CD8-positive, alpha-beta memory T cell (primary cell): ENCODE results near the gene KRT13. TPM values are rescaled to one million over a fixed set of nuclear protein-coding genes. Genes with fewer than 3 reads are reported as not detected.

Experiments used
- CTCF ChIA-PET: fragments of 350-600 bp; sonication (Branson Sonifier 250); formaldehyde crosslinking; loops from one replicate; lab custom pipeline; 2021; ENCODE audit warnings: antibody characterized with exemption; lab: Charles Lee
- POLR2A ChIA-PET: fragments of 350-600 bp; sonication (Branson Sonifier 250); formaldehyde crosslinking; loops from one replicate; lab custom pipeline; 2021; ENCODE audit warnings: antibody characterized with exemption; lab: Charles Lee
- DNase-seq, 5 donors: peaks; one replicate each; pipeline versions ENCODE4 v3.0.0 to v3.0.0-alpha.2; 2020 to 2022; ENCODE audit warnings: mixed read lengths in 1 of 5
- H3K27ac ChIP-seq: one replicate; pipeline ENCODE4 v1.7.0; 2013; ENCODE audit warnings: low read depth, mild to moderate bottlenecking, low read length, moderate library complexity
- H3K27me3 ChIP-seq: 2 replicates; pipeline ENCODE4 v1.7.0; 2013; ENCODE audit warnings: low read length, mild to moderate bottlenecking; ENCODE audit not compliant: insufficient read depth, poor library complexity, severe bottlenecking
- H3K36me3 ChIP-seq: 2 replicates; pipeline ENCODE4 v1.7.0; 2013; ENCODE audit warnings: mild to moderate bottlenecking, low read length, moderate library complexity; ENCODE audit not compliant: insufficient read depth
- H3K4me1 ChIP-seq: 2 replicates; pipeline ENCODE4 v1.7.0; 2013; ENCODE audit warnings: mild to moderate bottlenecking, low read length, moderate library complexity; ENCODE audit not compliant: insufficient read depth
- H3K4me3 ChIP-seq: 2 replicates; pipeline ENCODE4 v1.7.0; 2013; ENCODE audit warnings: mild to moderate bottlenecking, low read length
- H3K9me3 ChIP-seq: 2 replicates; pipeline ENCODE4 v1.7.0; 2013; ENCODE audit warnings: mild to moderate bottlenecking, low read length
- H3K27ac Mint-ChIP-seq, 8 donors: one replicate each; pipeline ENCODE4 v1.8.0; 2020 to 2021; ENCODE audit warnings: mixed read lengths in 8 of 8, mild to moderate bottlenecking in 6 of 8, inconsistent platforms in 3 of 8, moderate library complexity in 3 of 8
- H3K27me3 Mint-ChIP-seq, 2 donors: one replicate each; pipeline ENCODE4 v1.8.0; 2020 to 2021; ENCODE audit warnings: mixed read lengths in 2 of 2, mild to moderate bottlenecking in 1 of 2, moderate library complexity in 1 of 2
- H3K36me3 Mint-ChIP-seq, 3 donors: one replicate each; pipeline ENCODE4 v1.8.0; 2020 to 2021; ENCODE audit warnings: mixed read lengths in 3 of 3, inconsistent platforms in 1 of 3, mild to moderate bottlenecking in 1 of 3
- H3K4me1 Mint-ChIP-seq, 3 donors: one replicate each; pipeline ENCODE4 v1.8.0; 2020 to 2021; ENCODE audit warnings: mixed read lengths in 3 of 3, inconsistent platforms in 1 of 3, mild to moderate bottlenecking in 1 of 3
- H3K4me3 Mint-ChIP-seq, 7 donors: one replicate each; pipeline ENCODE4 v1.8.0; 2020 to 2021; ENCODE audit warnings: mixed read lengths in 7 of 7, mild to moderate bottlenecking in 6 of 7, moderate library complexity in 4 of 7, inconsistent platforms in 2 of 7
- H3K9me3 Mint-ChIP-seq, 5 donors: one replicate each; pipeline ENCODE4 v1.8.0; 2020 to 2022; ENCODE audit warnings: mixed read lengths in 5 of 5, mild to moderate bottlenecking in 3 of 5, moderate library complexity in 2 of 5, inconsistent platforms in 1 of 5
- polyA plus RNA-seq: library from polyadenylated mRNA; unstranded; fragments of 300-500 nt; fragmentation: Illumina TruSeq; gene quantifications from one replicate; pipeline ENCODE4 v1.2.3, GENCODE V29; 2021
- total RNA-seq, 2 experiments: library from RNA; stranded (reverse); gene quantifications; one replicate each; pipeline ENCODE4 v1.2.3, GENCODE V29; 2021

KRT13 gene
- total and polyA plus RNA-seq, 3 experiments from 2014 or later: not detected

DNA sequence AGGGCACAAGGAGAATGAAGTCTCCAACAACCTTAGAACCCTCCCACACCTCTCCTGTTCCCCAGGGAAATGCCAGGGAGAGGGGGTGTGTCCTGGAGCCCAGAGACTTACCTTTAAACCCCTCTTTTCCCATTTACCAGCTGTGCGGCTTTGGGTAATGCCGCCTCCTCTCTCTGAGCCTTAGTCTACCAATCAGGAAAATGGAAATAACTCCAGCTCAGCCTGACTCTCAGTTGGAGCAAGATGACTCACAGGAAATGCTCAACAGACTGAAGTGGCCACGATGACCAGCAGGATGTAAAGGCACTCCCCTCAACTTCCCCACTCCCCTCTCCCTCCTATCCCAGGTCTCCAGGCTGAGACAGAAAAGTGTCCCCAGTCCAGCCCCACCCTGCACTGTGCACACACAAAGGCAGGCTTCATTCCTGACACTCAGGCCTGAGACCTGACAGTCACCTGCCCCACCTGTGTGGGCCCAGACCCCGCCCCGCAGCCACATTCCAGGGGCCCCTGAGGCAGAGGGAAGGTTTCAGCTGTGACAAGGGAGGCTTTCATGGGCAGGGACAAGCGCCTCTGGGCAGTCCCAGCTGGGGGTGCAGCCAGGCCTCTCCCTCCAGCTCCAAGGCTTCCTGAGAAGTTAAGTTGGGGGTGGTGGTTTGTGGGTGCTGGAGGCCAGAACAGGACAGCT lies 16.3 kb upstream of the KRT13 start:
- CTCF ChIA-PET: interaction anchor here (0.7 to 1.1 kb wide), 2 partner anchors 27 to 28 kb away, joined by 3 read pairs; no protein-coding TSS in a partner anchor
- no peak overlapping the region for H3K27ac Mint-ChIP-seq

DNA sequence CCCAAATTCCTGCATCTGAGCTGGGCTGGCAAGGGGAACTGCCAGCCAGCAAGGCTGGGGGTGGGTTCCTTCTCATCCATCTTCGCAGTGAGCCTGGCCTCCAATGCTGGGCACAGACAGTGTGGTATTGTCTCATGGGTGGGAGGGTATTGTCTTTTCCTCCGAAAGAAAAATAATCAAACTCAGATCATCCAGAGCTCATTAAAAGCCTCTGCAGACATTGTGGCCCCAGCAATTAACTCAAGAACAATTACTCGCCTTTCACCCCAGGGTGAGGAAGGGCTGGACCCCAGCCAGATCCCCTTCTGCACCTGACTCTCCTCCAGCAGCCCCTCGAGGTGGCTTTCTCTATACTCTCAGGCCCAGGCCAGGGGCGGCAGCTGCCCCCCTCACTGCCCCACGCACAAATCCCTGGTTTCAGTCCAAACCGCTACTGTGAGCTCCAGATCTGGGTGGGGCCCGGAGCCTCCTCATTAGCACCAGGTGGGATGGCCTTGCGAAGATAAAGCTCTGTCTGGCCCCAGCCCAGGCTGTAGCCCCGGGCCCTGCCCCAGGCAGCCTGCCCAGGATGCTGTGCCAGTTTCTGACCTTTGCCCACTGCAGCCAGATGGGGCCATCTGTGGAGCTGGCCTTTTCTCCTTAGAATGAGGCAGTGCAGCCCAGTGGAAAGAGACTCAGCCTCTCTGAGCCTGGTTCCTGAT lies 15.6 kb upstream of the KRT13 start:
- no peaks in the 10 kb centered on the region for H3K36me3 ChIP-seq
- no peak overlapping the region for H3K4me3 ChIP-seq
- no peaks in the 10 kb centered on the region for H3K9me3 ChIP-seq
- no peak for DNase-seq
- no peak overlapping the region for H3K27ac ChIP-seq
- POLR2A ChIA-PET: no interaction called here
- Mint-ChIP-seq H3K36me3 (no peaks in the 10 kb centered on the region), H3K27me3 (peaks cover 14 to 21% of the 10 kb centered on the region in 2 donors), H3K4me3 (no peak overlapping the region), H3K4me1 (no peaks in the 10 kb centered on the region), H3K27ac (no peak overlapping the region), H3K9me3 (no peaks in the 10 kb centered on the region)
- H3K4me1 ChIP-seq: no peaks in the 10 kb centered on the region
- no peaks in the 10 kb centered on the region for H3K27me3 ChIP-seq
- CTCF ChIA-PET: no interaction called here

More for the DNA sequence above, 16.3 kb upstream of the KRT13 start:
- no peak for DNase-seq
- no peaks in the 10 kb centered on the region for H3K36me3 ChIP-seq
- H3K9me3 ChIP-seq: no peaks in the 10 kb centered on the region
- Mint-ChIP-seq H3K36me3 (no peaks in the 10 kb centered on the region), H3K9me3 (no peaks in the 10 kb centered on the region), H3K27me3 (peaks cover 16 to 18% of the 10 kb centered on the region in 2 donors), H3K4me3 (no peak overlapping the region), H3K4me1 (no peaks in the 10 kb centered on the region)
- H3K4me1 ChIP-seq: no peaks in the 10 kb centered on the region
- no peak overlapping the region for H3K4me3 ChIP-seq
- H3K27ac ChIP-seq: no peak overlapping the region
- H3K27me3 ChIP-seq: no peaks in the 10 kb centered on the region
- POLR2A ChIA-PET: no interaction called here

DNA sequence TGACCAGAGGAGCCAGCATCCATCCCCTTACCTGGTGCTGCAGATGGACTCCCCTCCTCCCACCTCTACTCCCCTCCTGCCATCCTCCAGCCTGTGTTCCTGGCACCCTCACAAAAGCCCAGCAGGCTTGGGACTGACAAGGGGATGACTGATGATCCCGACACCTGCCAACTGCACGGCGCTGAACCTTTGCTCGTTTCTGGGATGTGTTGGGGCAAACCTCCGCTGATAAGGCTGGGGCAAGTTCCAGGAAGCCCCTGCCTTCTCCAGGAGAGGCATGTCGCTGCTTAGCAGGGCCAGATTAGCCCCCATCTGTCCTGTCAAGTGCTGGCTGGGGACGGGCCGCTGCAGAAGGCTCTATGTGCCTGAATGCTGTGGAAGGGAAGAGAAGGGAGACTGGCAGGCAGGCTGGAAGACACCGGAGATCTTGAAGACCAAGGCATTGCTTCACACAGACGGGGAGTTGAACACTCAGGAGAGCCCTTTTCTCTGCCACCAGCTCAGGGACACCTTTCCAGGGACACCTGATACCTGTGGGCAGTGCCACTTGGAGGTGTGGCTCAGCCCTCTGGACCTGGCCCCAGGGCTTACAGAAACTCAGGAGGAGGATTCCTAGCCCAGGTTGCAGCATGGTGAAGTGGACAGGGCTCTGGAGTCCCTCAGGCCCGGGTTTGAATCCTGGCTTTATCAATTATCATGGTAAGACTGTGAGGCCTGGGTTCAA lies 14.3 kb upstream of the KRT13 start:
- DNase-seq: no peak
- no peaks in the 10 kb centered on the region for H3K36me3 Mint-ChIP-seq
- ChIA-PET POLR2A (no interaction called here), CTCF (no interaction called here)
- no peaks in the 10 kb centered on the region for H3K9me3 ChIP-seq
- no peaks in the 10 kb centered on the region for H3K4me1 ChIP-seq
- no peaks in the 10 kb centered on the region for H3K4me1 Mint-ChIP-seq
- H3K4me3 Mint-ChIP-seq: no peak overlapping the region
- no peaks in the 10 kb centered on the region for H3K27me3 ChIP-seq
- H3K27me3 Mint-ChIP-seq: peaks cover 12 to 16% of the 10 kb centered on the region in 2 donors
- H3K27ac ChIP-seq: no peak overlapping the region
- no peaks in the 10 kb centered on the region for H3K9me3 Mint-ChIP-seq
- no peak overlapping the region for H3K27ac Mint-ChIP-seq
- no peak overlapping the region for H3K4me3 ChIP-seq
- no peaks in the 10 kb centered on the region for H3K36me3 ChIP-seq

DNA sequence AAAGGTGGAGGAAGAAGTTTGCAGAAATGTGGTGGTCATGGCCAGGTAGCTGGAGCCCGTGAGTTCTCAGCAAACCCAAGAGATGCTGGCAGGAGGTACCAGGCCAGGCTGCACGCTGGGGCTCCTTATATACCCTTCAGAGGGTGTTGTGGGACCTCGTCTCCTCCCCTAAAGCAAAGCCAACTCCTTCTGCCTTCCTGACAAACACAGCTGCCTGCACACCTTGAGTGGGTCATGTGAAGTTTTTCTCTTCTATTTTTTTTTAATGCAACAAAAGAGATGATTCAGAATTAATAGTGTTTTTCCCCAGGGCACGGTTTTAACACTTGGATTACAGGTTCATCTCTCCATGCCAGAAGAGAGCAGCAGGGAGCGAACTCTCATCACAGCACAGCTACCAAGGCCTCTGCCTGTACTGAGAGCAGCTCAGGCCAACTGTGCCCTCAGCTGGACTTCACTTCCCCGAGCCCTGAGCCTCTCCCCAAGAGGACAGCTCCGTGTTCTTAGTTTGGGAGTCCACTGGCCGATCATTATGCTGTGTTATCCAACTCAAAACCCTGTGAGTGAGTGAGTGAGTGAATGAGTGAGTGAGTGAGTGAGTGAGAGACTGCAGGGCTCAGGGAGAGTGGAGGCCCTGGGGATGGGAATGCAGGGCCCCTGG lies 13.5 kb upstream of the KRT13 start, which contains the start of gene KRT15:
Gene KRT15 (minus strand): TSS at position 102 of the 661 bp plus-strand sequence. CDS start 63 bp downstream, at position 39.
- POLR2A ChIA-PET: no interaction called here
- Mint-ChIP-seq H3K27ac (peak within 1 kb of the TSS in 1 of 8 donors; percentile 38), H3K36me3 (peaks cover 0 to 1% (median 0%) of the 10 kb centered on the region in 3 donors)

DNA sequence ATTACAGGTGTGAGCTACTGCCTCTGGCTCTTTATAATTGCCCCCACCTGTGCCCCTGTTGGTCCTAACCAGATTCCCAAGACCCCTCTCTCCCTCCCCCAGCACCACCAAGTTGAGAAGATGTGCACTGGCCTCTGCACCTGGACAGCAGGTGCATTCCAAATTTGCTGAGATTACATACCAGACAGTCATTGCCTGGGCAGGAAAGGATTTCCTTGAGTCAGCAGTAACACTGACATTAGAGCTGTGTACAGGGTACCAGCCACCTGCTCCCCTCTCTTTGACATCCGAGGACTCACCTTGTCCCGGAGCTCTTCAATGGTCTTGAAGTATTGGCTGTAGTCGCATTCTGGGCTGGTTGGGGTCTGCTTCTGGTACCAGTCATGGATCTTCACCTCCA lies 12.6 kb upstream of the KRT13 start:
- peak overlapping the region in 1 of 8 donors; percentile 38 for H3K27ac Mint-ChIP-seq
- ChIA-PET POLR2A (no interaction called here), CTCF (interaction anchor here (1.0 kb wide), 1 partner anchor 31 kb away, joined by 5 read pairs; no protein-coding TSS in a partner anchor)
- Histone ChIP-seq H3K9me3 (no peaks in the 10 kb centered on the region), H3K27me3 (no peaks in the 10 kb centered on the region), H3K36me3 (no peaks in the 10 kb centered on the region), H3K4me3 (no peak overlapping the region), H3K27ac (no peak overlapping the region), H3K4me1 (no peaks in the 10 kb centered on the region)
- DNase-seq: no peak
- peaks cover 12 to 16% of the 10 kb centered on the region in 2 donors for H3K27me3 Mint-ChIP-seq
- H3K4me1 Mint-ChIP-seq: no peaks in the 10 kb centered on the region
- no peaks in the 10 kb centered on the region for H3K9me3 Mint-ChIP-seq
- peaks cover 0 to 1% (median 0%) of the 10 kb centered on the region in 3 donors for H3K36me3 Mint-ChIP-seq
- H3K4me3 Mint-ChIP-seq: no peak overlapping the region

More for the DNA sequence above, 13.5 kb upstream of the KRT13 start, which contains the start of gene KRT15:
- DNase-seq: no peak
- no peaks in the 10 kb centered on the region for H3K36me3 ChIP-seq
- no peak within 1 kb of the TSS for H3K27ac ChIP-seq
- Mint-ChIP-seq H3K4me3 (no peak within 1 kb of the TSS), H3K4me1 (no peaks in the 10 kb centered on the region), H3K27me3 (peaks cover 12 to 16% of the 10 kb centered on the region in 2 donors), H3K9me3 (no peaks in the 10 kb centered on the region)
- CTCF ChIA-PET: interaction anchor here (1.0 kb wide), 1 partner anchor 30 kb away, joined by 5 read pairs; no protein-coding TSS in a partner anchor
- H3K27me3 ChIP-seq: no peaks in the 10 kb centered on the region
- no peaks in the 10 kb centered on the region for H3K9me3 ChIP-seq
- no peak within 1 kb of the TSS for H3K4me3 ChIP-seq
- H3K4me1 ChIP-seq: no peaks in the 10 kb centered on the region

DNA sequence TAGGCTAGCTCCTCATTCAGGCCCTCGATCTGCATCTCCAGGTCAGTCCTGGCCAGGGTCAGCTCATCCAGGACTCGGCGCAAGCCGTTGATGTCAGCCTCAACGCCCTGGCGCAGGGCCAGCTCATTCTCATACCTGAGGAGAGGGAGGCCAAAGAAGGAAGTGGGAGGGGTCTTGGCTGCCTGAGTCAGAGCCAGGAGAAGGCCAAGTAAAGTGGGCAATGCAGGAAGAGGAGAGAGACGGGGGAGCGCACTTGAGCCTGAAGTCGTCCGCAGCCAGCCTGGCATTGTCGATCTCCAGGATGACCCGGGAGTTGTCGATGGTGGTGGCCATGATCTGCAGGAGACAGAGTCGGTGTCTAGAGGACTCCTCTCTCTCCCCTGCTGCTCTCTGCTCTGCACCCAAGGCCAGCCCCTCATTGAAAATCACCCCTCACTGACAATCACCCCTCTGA lies 11.4 kb upstream of the KRT13 start:
- Mint-ChIP-seq H3K4me3 (no peak overlapping the region), H3K27me3 (peaks cover 12 to 16% of the 10 kb centered on the region in 2 donors)
- H3K27me3 ChIP-seq: no peaks in the 10 kb centered on the region

DNA sequence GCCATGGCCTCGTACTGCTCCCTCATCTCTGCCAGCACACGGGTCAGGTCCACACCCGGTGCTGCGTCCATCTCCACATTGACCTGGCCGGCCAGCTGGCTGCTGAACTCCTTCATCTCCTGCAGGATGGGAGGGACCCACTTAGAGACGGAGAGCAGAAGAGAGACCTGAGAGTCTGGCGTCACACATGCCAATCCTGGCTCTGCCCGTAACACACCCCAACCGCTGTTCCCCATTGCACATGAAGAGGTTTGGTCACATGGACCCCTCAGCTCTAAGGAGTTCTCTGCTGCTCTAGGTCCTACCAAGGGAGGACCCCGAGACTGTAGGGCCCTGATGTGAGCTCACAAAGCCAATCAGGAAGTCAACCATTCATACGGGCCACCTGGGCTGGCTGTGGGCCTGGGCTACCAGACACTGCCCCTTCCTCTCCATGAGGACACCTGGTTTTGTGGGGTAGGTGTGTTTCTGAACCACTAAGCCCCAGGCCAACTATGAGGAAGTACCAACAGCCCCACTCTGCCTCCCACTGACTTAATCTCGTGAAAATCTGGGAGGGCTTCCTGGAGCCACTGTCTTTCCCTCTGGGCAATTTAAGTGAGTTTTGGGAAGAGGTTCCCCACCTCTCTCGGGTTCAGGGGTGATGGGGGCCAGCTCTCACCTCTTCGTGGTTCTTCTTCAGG lies 10.9 kb upstream of the KRT13 start:
- ChIA-PET CTCF (no interaction called here), POLR2A (no interaction called here)
- Mint-ChIP-seq H3K4me3 (no peak overlapping the region), H3K27ac (no peak overlapping the region), H3K4me1 (no peaks in the 10 kb centered on the region), H3K27me3 (peaks cover 12 to 19% of the 10 kb centered on the region in 2 donors), H3K36me3 (peaks cover 0 to 1% (median 0%) of the 10 kb centered on the region in 3 donors), H3K9me3 (no peaks in the 10 kb centered on the region)
- DNase-seq: no peak
- no peak overlapping the region for H3K4me3 ChIP-seq
- no peaks in the 10 kb centered on the region for H3K27me3 ChIP-seq
- no peaks in the 10 kb centered on the region for H3K4me1 ChIP-seq
- H3K27ac ChIP-seq: no peak overlapping the region
- no peaks in the 10 kb centered on the region for H3K36me3 ChIP-seq
- no peaks in the 10 kb centered on the region for H3K9me3 ChIP-seq

More for the DNA sequence above, 11.4 kb upstream of the KRT13 start:
- no peak for DNase-seq
- CTCF ChIA-PET: no interaction called here
- H3K27ac Mint-ChIP-seq: no peak overlapping the region
- no peaks in the 10 kb centered on the region for H3K36me3 ChIP-seq
- no peaks in the 10 kb centered on the region for H3K4me1 ChIP-seq
- no peaks in the 10 kb centered on the region for H3K4me1 Mint-ChIP-seq
- H3K27ac ChIP-seq: no peak overlapping the region
- no peak overlapping the region for H3K4me3 ChIP-seq
- POLR2A ChIA-PET: no interaction called here
- no peaks in the 10 kb centered on the region for H3K9me3 Mint-ChIP-seq
- peaks cover 0 to 1% (median 0%) of the 10 kb centered on the region in 3 donors for H3K36me3 Mint-ChIP-seq
- no peaks in the 10 kb centered on the region for H3K9me3 ChIP-seq
